HG03520 (cell line): ENCODE measurements around the gene ARL6IP6.
A peak's percentile ranks its signal among the peaks of the same experiment; 100 is the strongest.

Experiments
- ATAC-seq: cut with Tn5 transposase; IDR thresholded peaks from one replicate; pipeline ENCODE4 v1.9.1; 2021; ENCODE audit warnings: mild to moderate bottlenecking, moderate library complexity; ENCODE audit not compliant: unreplicated experiment

The ARL6IP6 gene

GRCh38 chr2:152718076-152718908 lies at the start of gene ARL6IP6:
Gene ARL6IP6 (plus strand): TSS chr2:152718620. CDS start chr2:152718625, 5 bp downstream.
- peak; percentile 63 for ATAC-seq

DNA sequence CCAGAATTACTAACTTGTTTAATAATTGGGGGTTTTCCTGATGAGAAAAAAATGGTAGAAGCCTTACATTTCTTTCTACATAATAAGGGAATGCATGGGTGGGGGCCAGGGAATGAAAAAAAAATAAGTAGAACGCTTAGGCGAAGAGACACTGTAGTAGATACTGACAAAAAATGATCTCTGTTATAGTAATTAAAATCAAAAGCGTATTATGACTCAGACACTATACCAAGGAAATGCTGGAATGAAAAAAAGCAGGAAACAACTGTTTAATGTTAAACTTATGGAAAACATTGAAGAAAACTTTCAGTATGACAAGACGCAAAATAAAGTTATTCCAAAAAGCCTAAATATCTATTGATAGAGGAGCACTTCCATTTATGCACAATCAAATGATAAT lies 44.1 kb upstream of the ARL6IP6 start:
- no peak for ATAC-seq

DNA sequence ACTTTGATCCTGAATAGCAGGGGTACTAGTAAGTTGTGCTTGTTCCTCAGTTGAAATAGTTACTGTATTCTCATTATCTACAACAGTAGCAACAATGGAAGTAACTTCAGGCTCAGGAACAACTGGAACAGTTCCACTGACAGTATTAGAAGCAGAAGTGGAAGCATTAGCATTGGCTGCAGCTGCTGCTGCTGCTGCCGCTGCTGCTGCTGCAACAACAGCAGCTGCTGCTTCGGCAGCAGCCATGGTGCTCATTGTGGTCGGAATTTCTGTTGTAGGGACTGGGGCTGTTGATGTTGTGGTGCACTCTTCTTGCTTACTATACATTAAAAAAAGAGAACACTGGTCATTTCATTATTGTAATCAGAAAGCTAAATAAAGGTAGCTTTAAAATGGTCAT lies 42.0 kb upstream of the ARL6IP6 start:
- no peak for ATAC-seq

DNA sequence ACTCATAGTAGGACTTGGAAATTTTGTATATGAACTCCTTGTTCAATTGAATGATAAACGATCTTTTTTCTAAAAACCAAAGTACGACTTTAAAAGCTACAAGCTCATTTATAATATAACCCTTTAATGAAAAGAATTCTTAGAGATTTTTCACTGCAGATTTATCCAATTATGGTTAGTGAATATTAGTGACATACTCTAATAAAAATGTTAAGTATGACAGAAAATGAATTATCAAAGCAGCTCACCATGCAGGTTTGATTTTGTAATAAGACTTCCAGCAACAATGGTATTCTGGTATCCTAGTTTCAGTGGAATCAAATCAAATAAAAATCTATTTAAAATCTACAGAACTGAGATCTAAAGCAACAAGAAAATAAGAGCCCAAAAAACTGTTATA lies 39.6 kb upstream of the ARL6IP6 start:
- ATAC-seq, result no peak

DNA sequence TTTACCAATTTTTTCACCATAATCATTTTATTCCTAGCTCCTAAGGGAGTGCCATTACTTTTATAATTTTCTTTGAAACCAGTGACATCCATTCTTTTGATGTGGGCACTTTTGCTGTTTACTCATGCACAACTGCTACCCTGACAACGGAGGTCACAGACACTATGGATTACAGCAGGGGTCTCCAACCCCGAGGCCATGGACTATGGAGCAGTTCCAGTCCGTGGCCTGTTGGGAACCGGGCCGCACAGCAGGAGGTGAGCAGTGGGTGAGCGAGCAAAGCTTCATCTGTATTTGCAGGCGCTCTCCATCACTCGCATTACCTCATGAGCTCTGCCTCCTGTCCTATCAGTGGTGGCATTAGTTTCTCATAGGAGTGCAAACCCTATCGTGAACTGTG lies 35.8 kb upstream of the ARL6IP6 start:
- no peak for ATAC-seq

GRCh38 chr2:152683400-152683799 lies 35.0 kb upstream of the ARL6IP6 start:
- no peak for ATAC-seq

DNA sequence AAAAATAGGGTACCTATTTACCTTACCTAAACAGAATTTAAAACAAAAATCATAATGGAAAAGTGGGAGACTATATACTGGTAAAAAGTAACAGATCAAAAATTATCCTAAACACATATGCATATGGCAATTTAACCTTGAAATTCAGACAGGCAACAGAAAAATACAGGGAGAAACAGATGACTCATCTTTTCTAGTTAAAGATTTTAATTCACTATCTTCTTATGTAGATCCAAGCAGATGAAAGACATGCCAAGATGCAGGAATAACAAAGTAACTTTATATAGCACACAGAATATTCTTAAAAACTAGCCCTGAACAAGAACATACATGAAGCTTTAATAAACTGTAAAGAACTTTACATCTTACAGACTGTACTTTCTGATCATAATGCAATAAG lies 32.1 kb upstream of the ARL6IP6 start:
- no peak for ATAC-seq

GRCh38 chr2:152693033-152693432 lies 25.4 kb upstream of the ARL6IP6 start:
- peak; percentile 95 for ATAC-seq

GRCh38 chr2:152694161-152694661 lies 24.2 kb upstream of the ARL6IP6 start:
- peak; percentile 32 for ATAC-seq

DNA sequence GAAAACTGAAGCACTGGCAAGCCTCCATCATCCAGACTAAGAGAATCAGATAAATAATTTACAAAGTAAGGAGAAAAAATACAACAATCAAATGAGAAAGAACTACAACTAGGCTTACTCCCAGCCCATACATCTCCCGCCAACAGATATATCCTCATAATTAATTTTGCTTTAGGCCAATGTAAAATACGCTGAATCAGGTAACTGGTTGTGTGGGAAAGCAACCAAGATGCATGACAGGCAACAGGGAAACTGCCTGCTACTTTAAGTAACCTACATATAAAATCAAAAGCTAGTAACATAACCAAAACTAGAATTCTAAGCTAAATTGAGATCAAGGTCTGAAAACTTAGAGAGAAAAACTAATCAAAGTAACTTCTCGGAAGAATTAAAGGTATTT lies 22.7 kb upstream of the ARL6IP6 start:
- ATAC-seq, result no peak

DNA sequence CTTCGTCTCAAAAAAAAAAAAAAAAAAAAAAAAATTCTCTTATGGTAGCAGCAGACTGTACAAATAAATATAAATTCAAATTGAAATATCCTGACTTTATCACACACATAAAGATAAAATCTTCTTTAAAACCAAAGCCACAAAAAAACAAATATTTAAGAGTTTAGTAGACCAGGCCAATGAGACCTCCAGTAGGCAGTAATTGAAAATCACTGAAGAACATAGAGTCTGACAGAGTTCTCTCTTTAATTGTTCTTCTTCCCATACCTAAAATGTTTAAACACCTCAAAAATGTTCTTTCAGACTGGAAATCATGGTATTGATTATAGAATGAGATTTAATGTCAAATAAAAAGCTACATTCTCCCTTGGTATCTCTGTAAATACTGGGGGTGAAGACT lies 21.9 kb upstream of the ARL6IP6 start:
- no peak for ATAC-seq

- ATAC-seq, result no peak
These were observed 17.2 kb upstream of the ARL6IP6 start for GRCh38 chr2:152701198-152701597.

DNA sequence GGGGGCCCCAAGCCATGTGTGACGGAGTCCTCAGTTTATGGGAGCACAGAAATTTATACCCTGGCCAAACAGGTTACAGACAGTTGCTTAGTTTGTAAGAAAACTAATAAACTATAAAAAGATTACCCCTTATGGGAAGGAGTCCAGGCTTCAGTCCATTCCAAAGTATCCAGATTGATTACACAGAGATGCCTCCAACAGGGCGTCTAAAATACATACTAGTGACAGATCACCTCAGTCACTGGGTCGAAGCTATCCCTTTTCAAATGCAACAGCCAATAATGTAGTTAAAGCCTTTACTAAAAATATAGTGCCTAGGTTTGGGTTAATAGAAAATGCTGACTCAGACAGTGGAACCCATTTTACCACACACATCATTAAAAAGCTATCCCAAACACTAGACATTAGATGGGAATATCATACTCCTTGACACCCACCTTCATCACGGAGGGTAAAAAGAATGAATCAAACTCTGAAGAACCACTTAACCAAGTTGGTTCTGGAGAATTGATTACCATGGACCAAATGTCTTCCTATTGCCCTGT lies 11.9 kb upstream of the ARL6IP6 start:
- no peak for ATAC-seq

GRCh38 chr2:152708742-152709141 lies 9.7 kb upstream of the ARL6IP6 start:
- no peak for ATAC-seq

- ATAC-seq, result no peak
These were observed 7.7 kb upstream of the ARL6IP6 start for GRCh38 chr2:152710713-152711112.

DNA sequence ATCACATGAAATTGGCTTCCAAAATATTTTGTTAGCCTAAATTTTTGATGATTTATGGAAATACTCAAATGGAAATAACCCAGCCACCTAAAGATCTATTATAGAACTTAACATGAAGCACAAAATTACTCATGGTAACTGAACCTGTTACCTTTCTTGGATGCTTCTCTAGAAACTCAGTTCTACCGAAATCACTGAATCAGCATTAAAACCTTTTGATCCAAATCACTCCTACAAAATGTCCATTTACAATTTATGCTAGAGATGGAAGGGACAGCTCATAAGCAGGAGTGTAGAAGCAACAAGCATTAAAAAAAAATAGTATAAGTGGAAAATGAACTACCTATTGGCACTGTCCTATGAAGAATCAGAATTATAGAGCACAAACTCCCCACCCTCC lies 3.3 kb upstream of the ARL6IP6 start:
- no peak for ATAC-seq

GRCh38 chr2:152715854-152716428 lies 2.5 kb upstream of the ARL6IP6 start:
- ATAC-seq, result no peak

GRCh38 chr2:152716805-152717227 lies 1.6 kb upstream of the ARL6IP6 start:
- ATAC-seq, result no peak

DNA sequence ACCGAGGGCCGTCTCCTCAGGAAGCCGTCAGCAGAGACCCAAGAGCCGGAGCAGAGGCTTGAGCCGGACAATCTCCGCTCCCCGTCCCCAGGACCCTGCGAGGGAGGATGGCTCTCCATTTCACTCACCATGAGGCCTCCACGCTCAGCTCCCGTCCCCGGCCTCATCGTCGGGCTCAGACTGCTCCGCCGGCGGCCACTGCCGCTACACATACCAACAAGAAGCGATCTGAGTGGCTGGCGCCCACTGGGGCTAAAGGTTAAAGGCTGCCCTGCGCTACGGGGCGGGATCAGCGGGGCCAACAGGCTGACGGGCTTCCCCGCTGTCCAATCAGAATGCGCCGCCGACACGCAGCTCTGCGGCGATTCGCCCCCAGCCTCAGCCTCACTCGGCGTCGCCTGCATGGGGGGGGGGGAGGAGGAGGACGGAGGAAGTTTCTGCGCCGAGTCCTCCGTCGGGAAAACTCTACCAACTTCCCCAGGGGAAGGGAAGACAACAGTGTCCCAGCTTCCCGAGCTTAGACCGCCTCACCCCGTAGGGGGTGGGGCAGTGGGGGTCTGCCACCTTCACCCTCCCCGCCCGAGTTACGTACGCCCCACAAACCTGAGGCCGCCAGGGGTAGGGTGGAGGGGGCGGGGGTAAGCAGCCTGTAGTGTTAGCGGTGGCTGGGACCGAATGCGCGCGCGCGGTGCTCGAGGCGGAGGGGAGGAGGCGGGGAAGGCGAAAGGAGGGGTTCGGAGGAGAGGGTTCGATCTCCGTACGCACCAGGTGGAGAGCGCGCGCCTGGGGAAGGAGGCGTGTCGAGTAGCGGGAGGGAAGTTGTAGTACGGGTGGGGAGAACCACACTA lies 968 bp upstream of the ARL6IP6 start, which contains the start of gene PRPF40A:
TSS of gene PRPF40A (minus strand) at position 234 of the 848 bp plus-strand sequence. CDS start at position 212, 22 bp downstream.
- ATAC-seq, result peak; percentile 69

DNA sequence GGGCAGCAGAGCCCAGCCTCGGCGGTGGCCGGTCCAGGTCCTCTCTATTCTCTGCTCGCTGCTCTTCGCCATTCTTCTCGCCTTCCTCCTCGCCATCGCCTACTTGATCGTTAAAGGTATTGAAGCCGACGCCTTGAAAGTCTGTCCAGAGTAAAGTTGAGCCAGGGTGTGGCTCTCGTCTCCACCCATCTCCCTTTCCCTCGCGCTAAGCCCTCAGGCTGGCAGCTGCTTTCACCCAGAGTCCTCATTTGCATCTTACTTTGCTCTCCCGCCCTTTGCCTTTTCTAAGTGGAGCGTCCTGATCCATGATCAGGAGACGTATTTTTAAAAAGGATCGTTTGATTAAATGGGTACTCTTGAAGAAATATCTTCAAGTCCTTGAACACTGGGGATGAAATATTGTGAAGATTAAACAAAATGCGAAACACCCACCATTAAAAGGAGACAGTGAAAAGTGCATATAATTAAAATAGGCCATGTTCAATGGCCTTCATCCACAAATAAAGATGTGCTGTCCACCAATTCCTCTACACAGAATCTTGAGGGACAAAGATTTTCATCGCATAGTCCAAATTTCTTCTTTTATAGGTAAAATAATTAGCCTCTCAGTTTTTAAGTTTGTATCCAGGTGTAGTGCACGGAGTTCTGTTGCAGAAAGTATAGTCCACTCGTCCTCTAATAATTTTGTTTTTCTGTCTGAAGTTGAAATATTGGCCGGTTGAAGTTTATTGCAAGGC lies 657 bp downstream of the ARL6IP6 start:
- peak; percentile 10 for ATAC-seq
